ENCODE data around the gene RFX4. TPM values are rescaled to one million over a fixed set of nuclear protein-coding genes. Genes with fewer than 3 reads are reported as not detected.

Gene RFX4
- total RNA-seq, 4 donors from 2014 or later = not detected

DNA sequence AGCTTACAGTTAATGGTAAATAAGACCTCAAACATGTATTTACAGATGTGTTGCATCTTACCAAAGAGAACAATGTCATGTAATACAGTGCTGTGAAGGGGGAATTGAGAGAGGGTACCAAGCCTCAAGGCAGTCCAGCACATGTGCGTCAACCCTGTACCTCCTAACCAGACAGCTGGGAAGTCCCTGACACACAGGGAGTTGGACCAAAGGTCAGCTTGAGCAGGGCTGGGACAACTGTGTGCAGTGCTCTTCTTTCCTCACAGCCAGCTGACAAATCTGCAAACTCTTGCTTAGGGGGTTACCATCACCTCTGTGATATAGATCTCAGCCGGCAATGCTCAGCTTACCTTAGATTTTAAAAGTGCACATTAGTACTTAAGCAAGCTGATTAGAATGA is 134.9 kb downstream of the RFX4 start:
- Histone ChIP-seq H3K27ac (no peak overlapping the region), H3K4me3 (no peak overlapping the region), H3K4me1 (no peaks in the 10 kb centered on the region), H3K9me3 (no peaks in the 10 kb centered on the region), H3K27me3 (no peaks in the 10 kb centered on the region), H3K36me3 (no peaks in the 10 kb centered on the region)
- DNase-seq (no peak), ATAC-seq (no peak)
- no peak for TF ChIP-seq POLR2A (IDR thresholded peaks at IDR 0.05)
- TF ChIP-seq, protein P1, sequence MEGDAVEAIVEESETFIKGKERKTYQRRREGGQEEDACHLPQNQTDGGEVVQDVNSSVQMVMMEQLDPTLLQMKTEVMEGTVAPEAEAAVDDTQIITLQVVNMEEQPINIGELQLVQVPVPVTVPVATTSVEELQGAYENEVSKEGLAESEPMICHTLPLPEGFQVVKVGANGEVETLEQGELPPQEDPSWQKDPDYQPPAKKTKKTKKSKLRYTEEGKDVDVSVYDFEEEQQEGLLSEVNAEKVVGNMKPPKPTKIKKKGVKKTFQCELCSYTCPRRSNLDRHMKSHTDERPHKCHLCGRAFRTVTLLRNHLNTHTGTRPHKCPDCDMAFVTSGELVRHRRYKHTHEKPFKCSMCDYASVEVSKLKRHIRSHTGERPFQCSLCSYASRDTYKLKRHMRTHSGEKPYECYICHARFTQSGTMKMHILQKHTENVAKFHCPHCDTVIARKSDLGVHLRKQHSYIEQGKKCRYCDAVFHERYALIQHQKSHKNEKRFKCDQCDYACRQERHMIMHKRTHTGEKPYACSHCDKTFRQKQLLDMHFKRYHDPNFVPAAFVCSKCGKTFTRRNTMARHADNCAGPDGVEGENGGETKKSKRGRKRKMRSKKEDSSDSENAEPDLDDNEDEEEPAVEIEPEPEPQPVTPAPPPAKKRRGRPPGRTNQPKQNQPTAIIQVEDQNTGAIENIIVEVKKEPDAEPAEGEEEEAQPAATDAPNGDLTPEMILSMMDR (IDR thresholded peaks at IDR 0.05 in 4 of 5, conservative IDR thresholded peaks at IDR 0.05 in 1 of 5) = no peak
- intact Hi-C loops (cut with DNase I; ENCODE audit: low total_unique reads) (no loop called here), in situ Hi-C loops (cut with MboI; ENCODE audit: low sequenced_read_pairs in 4 of 4) (no loop called here)

DNA sequence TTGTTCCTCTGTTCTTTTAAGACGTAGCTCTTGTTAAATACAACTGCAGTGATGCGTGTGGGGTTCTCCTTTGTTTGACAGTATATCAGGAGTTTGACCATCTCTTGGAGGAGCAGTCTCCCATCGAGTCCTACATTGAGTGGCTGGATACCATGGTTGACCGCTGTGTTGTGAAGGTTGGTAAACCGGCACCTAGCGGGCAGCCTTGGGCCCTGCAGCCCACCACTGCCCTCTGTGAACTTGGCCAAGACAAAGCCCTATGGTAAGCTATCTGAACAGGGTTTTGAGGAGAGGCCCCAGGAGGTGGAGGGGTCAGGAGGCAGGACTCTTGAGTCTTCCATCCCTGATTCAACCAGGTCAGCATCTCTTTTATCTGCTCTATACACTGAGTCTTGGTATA is 137.1 kb downstream of the RFX4 start:
- DNase-seq (no peak), ATAC-seq (no peak)
- Histone ChIP-seq H3K27ac (no peak overlapping the region), H3K4me1 (no peaks in the 10 kb centered on the region), H3K27me3 (no peaks in the 10 kb centered on the region), H3K4me3 (no peak overlapping the region), H3K36me3 (no peaks in the 10 kb centered on the region), H3K9me3 (no peaks in the 10 kb centered on the region)
- TF ChIP-seq, protein P1 (IDR thresholded peaks at IDR 0.05 in 4 of 5, conservative IDR thresholded peaks at IDR 0.05 in 1 of 5) = no peak
- TF ChIP-seq POLR2A (IDR thresholded peaks at IDR 0.05) = no peak
- in situ Hi-C loops (cut with MboI; ENCODE audit: low sequenced_read_pairs in 4 of 4) = no loop called here
- intact Hi-C loops (cut with DNase I; ENCODE audit: low total_unique reads) = no loop called here

DNA sequence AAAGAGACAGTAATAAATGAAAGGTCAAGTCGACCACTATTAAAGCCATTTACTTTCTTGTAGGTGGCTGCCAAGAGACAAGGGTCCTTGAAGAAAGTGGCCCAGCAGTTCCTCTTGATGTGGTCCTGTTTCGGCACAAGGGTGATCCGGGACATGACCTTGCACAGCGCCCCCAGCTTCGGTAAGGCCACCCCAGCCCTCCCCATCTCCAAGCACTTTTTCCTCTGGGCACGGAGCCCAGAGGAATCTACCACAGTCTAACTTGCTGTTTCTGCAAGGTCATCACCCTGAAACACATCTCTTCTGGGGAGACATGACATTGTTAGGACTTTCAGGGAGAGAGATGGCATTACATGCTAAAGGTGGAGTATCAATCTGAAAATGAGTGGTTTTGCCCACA is 137.9 kb downstream of the RFX4 start:
- Histone ChIP-seq H3K27ac (no peak overlapping the region), H3K27me3 (no peaks in the 10 kb centered on the region), H3K36me3 (no peaks in the 10 kb centered on the region), H3K4me3 (no peak overlapping the region), H3K4me1 (no peaks in the 10 kb centered on the region), H3K9me3 (no peaks in the 10 kb centered on the region)
- DNase-seq = no peak
- ATAC-seq = no peak
- no peak for TF ChIP-seq POLR2A (IDR thresholded peaks at IDR 0.05)
- TF ChIP-seq, protein P1 (IDR thresholded peaks at IDR 0.05 in 4 of 5, conservative IDR thresholded peaks at IDR 0.05 in 1 of 5) = no peak
- in situ Hi-C loops (cut with MboI; ENCODE audit: low sequenced_read_pairs in 4 of 4) = no loop called here
- intact Hi-C loops (cut with DNase I; ENCODE audit: low total_unique reads) = no loop called here

DNA sequence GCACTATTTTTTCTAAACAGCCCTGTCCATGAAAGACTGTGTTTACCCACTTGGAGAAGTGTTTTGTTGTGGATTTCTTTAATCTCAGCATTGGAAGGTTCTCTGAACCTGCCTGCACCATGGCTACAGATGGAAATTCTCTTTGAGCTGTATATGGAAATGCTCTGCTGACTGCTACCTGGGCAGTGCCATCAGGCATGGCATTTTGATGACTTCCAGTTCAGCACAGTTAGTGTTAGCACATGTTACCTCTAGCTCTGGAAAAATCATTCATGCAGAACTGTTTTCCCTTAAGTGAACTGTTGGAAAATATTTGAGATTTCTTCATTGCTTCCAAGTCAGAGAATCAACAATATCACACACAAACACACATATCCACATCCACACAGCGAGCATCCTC is 139.1 kb downstream of the RFX4 start:
- H3K27me3 ChIP-seq = no peaks in the 10 kb centered on the region
- in situ Hi-C loops (cut with MboI; ENCODE audit: low sequenced_read_pairs in 4 of 4) = no loop called here
- H3K36me3 ChIP-seq = no peaks in the 10 kb centered on the region
- DNase-seq (no peak), ATAC-seq (no peak)
- no peak overlapping the region for H3K27ac ChIP-seq
- H3K4me1 ChIP-seq = no peaks in the 10 kb centered on the region
- H3K9me3 ChIP-seq = no peaks in the 10 kb centered on the region
- H3K4me3 ChIP-seq = no peak overlapping the region
- intact Hi-C loops (cut with DNase I; ENCODE audit: low total_unique reads) = no loop called here
- TF ChIP-seq, protein P1 (IDR thresholded peaks at IDR 0.05 in 4 of 5, conservative IDR thresholded peaks at IDR 0.05 in 1 of 5) = no peak
- TF ChIP-seq POLR2A (IDR thresholded peaks at IDR 0.05) = no peak

DNA sequence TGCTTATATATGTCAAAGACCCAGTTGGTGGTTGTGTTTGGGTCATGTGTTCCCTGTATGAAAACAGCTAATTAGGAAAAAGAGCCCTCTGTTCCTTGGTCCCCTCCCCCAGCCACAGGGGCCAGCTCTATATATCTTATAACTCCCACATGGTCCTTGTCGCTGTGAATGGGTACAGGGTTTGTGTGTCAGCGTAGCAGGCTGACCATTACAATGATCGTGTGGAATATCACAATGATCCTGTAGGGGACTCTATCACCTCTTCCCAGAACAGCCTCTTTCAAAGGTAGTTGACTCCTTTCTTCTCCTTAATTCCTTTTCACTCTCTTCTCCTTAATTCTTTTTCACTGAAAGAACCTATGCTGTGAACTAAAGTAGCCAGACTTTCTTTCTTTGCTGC is 140.0 kb downstream of the RFX4 start:
- Histone ChIP-seq H3K4me3 (no peak overlapping the region), H3K27ac (no peak overlapping the region), H3K9me3 (no peaks in the 10 kb centered on the region), H3K27me3 (no peaks in the 10 kb centered on the region), H3K36me3 (no peaks in the 10 kb centered on the region), H3K4me1 (no peaks in the 10 kb centered on the region)
- in situ Hi-C loops (cut with MboI; ENCODE audit: low sequenced_read_pairs in 4 of 4) (no loop called here), intact Hi-C loops (cut with DNase I; ENCODE audit: low total_unique reads) (no loop called here)
- TF ChIP-seq POLR2A (IDR thresholded peaks at IDR 0.05) = no peak
- TF ChIP-seq, protein P1 (IDR thresholded peaks at IDR 0.05 in 4 of 5, conservative IDR thresholded peaks at IDR 0.05 in 1 of 5) = no peak
- ATAC-seq = no peak
- no peak for DNase-seq

Data from gastrocnemius medialis (tissue), 4 donors.